Effector memory CD8-positive, alpha-beta T cell (primary cell): ENCODE data around the gene ABCB11.
"Not testable (repeated sequence)": the region's sequence is repeated elsewhere in the genome, so short reads cannot be mapped to it uniquely, and the experiment has no call there.

Source experiments
- ATAC-seq: fragments of 150-1000 bp; cut with Tn5 transposase; replicated peaks from 2 replicates; pipeline ENCODE4 v1.10.0; 2021; ENCODE audit warnings: mild to moderate bottlenecking, moderate library complexity
- DNase-seq, 3 experiments: peaks; one replicate each; pipeline ENCODE4 v3.0.0; 2021
- H3K27ac Mint-ChIP-seq, 2 donors: one replicate each; pipeline ENCODE4 v1.8.0; 2022; ENCODE audit warnings: mild to moderate bottlenecking in 2 of 2, mixed read lengths in 2 of 2, moderate library complexity in 2 of 2
- H3K27me3 Mint-ChIP-seq, 2 donors: one replicate each; pipeline ENCODE4 v1.8.0; 2022; ENCODE audit warnings: mixed read lengths in 2 of 2
- H3K36me3 Mint-ChIP-seq: one replicate; pipeline ENCODE4 v1.8.0; 2022; ENCODE audit warnings: mild to moderate bottlenecking, moderate library complexity, mixed read lengths; ENCODE audit not compliant: insufficient read depth
- H3K4me1 Mint-ChIP-seq, 2 donors: one replicate each; pipeline ENCODE4 v1.8.0; 2022; ENCODE audit warnings: low read depth in 2 of 2, mixed read lengths in 2 of 2
- H3K4me3 Mint-ChIP-seq, 2 donors: one replicate each; pipeline ENCODE4 v1.8.0; 2022; ENCODE audit warnings: mild to moderate bottlenecking in 2 of 2, mixed read lengths in 2 of 2, moderate library complexity in 2 of 2
- H3K9me3 Mint-ChIP-seq, 2 donors: one replicate each; pipeline ENCODE4 v1.8.0; 2022; ENCODE audit warnings: mixed read lengths in 2 of 2

ABCB11 gene

DNA sequence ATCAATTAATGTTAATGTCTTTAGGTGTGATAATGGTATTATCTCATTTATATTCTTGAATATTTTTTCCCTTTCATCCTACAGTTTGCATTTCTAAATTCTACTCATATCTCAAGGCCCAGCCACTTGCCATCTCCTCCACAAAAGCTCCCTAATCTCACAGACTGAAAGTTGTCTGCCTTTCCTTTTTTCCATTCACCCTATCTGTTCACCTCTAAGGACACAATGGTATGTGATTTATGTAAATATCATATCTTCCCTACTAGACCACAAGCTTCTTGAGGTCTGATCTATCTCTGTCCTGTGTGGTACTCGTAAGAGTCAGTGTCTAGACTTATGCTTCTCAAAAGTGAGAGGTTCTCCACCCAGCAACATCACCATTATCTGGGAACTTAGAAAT is 137.0 kb downstream of the ABCB11 start:
- peaks cover 9 to 10% of the 10 kb centered on the region in 2 donors for H3K4me1 Mint-ChIP-seq
- no peaks in the 10 kb centered on the region for H3K9me3 Mint-ChIP-seq
- no peak overlapping the region for H3K27ac Mint-ChIP-seq
- ATAC-seq, result no peak
- DNase-seq, result no peak
- no peak overlapping the region for H3K4me3 Mint-ChIP-seq
- peaks cover 6% of the 10 kb centered on the region for H3K36me3 Mint-ChIP-seq
- peaks cover 6 to 11% of the 10 kb centered on the region in 2 donors for H3K27me3 Mint-ChIP-seq

DNA sequence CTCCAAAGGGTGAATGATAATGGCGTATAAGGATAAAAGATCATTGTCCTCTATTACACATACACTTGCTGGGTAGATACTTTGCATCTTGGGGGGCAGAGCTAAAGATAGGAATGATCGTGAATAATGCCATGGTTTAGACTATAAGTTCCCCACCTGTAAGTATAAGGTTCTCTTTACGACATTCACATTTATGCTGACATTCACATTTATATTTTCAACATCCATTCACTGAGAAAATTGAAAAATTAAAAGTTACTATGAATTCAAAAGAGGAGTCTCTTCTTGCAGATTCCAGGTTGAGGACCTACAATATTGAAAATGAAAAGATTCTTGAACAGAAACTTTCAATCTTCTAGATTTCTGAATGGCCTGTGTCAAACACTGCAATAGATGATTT is 138.8 kb downstream of the ABCB11 start:
- ATAC-seq (no peak), DNase-seq (no peak)
- Mint-ChIP-seq H3K4me3 (no peak overlapping the region), H3K4me1 (peaks cover 9 to 10% of the 10 kb centered on the region in 2 donors), H3K9me3 (no peaks in the 10 kb centered on the region), H3K36me3 (peaks cover 6% of the 10 kb centered on the region), H3K27me3 (peaks cover 6 to 11% of the 10 kb centered on the region in 2 donors), H3K27ac (no peak overlapping the region)

DNA sequence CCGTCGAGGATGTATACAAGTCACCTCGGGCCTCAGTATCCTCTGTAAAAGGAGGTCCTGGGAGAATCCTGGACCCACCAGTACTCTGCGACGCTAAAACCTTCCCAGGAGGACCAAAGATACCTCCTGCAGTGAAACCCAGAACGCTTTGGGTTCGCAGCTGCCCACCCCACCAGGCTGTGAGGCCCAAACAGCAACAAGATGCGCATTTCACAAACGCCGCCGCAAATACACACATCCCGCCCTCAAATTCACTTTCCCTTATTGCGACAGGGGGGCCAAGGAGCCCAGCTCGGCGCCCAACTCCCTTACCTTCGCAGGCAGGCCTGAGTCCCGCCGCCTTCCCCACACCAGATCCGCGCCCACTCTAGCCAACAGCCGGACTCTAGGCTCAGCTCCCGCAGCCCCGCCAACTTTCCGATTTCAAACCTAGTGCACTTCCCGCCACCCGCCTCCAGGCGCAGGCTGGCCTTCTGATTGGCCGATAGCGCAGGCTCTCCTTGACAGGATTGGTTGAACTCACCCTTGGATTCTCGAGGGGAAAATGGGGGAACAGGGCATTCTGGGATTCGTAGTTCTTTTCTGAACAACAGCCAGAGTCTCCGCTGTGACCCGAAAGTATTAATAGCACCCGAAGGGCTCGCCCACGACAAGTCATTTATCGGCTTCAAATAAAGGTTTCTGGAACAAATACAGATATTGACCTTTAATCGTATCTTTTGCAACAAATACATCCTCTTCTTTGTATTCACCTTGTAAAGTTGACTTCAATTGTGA is 140.9 kb downstream of the ABCB11 start, which contains the start of gene SPC25:
Gene SPC25 (minus strand): TSS at position 425 of the 777 bp plus-strand sequence. CDS start 911 bp downstream, outside the sequence.
- Mint-ChIP-seq H3K4me3 (peak within 1 kb of the TSS; percentile 87 to 93), H3K27ac (peak within 1 kb of the TSS in 1 of 2 donors; percentile 61), H3K27me3 (peaks cover 6% of the 10 kb centered on the region in 2 donors), H3K9me3 (no peaks in the 10 kb centered on the region), H3K4me1 (peaks cover 9 to 10% of the 10 kb centered on the region in 2 donors), H3K36me3 (peaks cover 6% of the 10 kb centered on the region)
- ATAC-seq, result peak; percentile 99
- peak; percentile 84 to 86 (median 85) for DNase-seq

DNA sequence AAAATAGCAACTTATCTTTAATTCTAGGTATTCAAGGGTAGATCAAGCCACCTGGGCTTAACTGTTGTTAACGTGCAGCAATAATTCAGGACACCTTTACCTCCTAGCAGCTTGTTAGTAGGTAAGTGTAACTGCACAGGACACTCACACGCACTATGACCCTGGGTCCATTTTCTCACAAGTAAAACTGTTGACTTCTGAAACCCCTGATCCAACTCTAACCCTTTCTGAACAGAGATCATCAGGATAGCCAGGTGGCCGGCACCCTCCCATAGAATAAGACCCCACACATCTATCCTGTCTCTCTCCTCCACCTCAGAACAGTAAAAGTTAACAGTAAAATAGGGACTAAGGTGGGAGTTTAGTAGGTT is 141.5 kb downstream of the ABCB11 start:
- DNase-seq, result no peak
- H3K36me3 Mint-ChIP-seq, result peaks cover 6% of the 10 kb centered on the region
- H3K9me3 Mint-ChIP-seq, result no peaks in the 10 kb centered on the region

DNA sequence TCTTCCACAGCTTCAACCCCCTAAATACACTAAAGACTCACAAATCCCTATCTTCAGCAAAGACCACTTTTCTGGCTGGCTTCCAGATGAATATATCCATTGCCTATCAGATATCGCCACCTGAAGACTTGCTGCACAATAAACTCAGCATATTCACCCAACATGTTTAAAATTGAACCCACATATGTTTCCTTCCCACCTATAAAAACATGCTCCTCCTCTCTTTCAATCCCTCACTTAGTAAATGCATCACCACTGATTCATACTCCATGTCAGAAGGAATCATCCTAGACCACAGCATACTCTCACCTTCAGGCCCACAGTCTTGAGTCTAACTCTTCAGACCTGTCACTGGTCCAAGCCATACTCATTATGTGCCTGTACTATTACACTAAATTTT is 146.1 kb downstream of the ABCB11 start:
- peaks cover under 1% of the 10 kb centered on the region for H3K36me3 Mint-ChIP-seq
- no peaks in the 10 kb centered on the region for H3K9me3 Mint-ChIP-seq
- peaks cover 4 to 11% of the 10 kb centered on the region in 2 donors for H3K4me1 Mint-ChIP-seq
- no peak for DNase-seq
- H3K27ac Mint-ChIP-seq, result no peak overlapping the region
- no peak overlapping the region for H3K4me3 Mint-ChIP-seq
- ATAC-seq, result no peak
- no peaks in the 10 kb centered on the region for H3K27me3 Mint-ChIP-seq

More for the DNA sequence above, 141.5 kb downstream of the ABCB11 start:
- peaks cover 9 to 10% of the 10 kb centered on the region in 2 donors for H3K4me1 Mint-ChIP-seq
- peak overlapping the region; percentile 87 to 93 for H3K4me3 Mint-ChIP-seq
- H3K27me3 Mint-ChIP-seq, result peaks cover 4 to 6% of the 10 kb centered on the region in 2 donors
- peak overlapping the region in 1 of 2 donors; percentile 61 for H3K27ac Mint-ChIP-seq
- no peak for ATAC-seq

DNA sequence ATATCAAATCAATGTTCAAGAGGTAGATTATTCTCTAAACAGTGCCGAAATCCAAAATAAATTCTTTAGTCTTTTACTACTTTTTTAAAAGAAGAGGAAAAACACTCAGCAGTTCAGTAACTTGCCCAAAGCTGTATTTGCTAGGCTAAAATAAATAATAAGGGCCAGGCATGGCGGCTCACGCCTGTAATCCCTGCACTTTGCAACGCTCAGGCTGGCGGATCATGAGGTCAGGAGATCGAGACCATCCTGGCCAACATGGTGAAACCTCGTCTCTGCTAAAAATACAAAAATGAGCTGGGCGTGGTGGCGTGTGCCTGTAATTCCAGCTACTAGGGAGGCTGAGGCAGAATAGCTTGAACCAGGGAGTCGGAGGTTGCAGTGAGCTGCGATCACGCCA is 149.0 kb downstream of the ABCB11 start:
- not testable (repeated sequence) for H3K4me3 Mint-ChIP-seq, H3K27me3 Mint-ChIP-seq, H3K36me3 Mint-ChIP-seq, DNase-seq, ATAC-seq, H3K9me3 Mint-ChIP-seq, H3K27ac Mint-ChIP-seq
- peaks cover 9 to 11% of the 10 kb centered on the region in 2 donors for H3K4me1 Mint-ChIP-seq

DNA sequence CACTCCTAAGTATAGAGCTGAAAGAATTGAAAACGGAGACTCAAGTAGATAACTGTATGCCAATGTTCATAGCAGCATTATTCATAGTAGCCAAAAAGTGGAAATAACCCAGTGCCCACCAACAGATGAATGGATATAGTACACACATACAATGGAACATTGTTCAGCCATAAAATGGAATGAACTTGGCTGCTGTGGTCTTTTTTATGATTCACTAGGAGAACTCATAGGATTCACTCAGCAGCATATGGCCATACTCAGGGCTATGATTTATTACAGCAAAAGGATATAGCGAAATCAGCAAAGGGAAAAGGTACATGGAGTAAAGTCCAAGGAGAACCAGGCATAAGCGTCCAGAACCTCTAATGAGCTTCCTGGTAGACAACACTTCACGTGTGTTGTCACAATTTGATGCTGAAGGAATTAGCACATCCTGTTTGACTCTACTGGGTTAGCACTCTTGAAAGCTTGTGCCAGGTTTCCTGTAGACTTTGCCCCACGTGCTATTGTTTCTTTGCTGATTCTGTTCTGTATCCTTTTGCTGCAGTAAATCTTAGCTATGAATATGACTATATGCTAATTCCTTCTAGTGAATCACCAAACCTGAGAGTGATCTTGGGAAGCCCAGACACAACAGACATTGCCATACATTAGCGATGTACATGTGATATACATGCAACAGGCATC is 156.6 kb downstream of the ABCB11 start:
- Mint-ChIP-seq H3K9me3 (no peaks in the 10 kb centered on the region), H3K4me1 (peaks cover 5 to 8% of the 10 kb centered on the region in 2 donors), H3K27ac (no peak overlapping the region), H3K36me3 (no peaks in the 10 kb centered on the region), H3K4me3 (no peak overlapping the region), H3K27me3 (no peaks in the 10 kb centered on the region)
- no peak for ATAC-seq
- DNase-seq, result no peak

DNA sequence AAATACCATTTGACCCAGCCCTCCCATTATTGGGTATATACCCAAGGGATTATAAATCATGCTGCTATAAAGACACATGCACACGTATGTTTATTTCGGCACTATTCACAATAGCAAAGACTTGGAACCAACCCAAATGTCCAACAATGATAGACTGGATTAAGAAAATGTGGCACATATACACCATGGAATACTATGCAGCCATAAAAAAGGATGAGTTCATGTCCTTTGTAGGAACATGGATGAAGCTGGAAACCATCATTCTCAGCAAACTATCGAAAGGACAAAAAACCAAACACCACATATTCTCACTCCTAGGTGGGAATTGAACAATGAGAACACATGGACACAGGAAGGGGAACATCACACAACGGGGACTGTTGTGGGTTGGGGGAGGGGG is 160.3 kb downstream of the ABCB11 start:
- not testable (repeated sequence) for DNase-seq, H3K27ac Mint-ChIP-seq, H3K36me3 Mint-ChIP-seq, H3K27me3 Mint-ChIP-seq, H3K4me3 Mint-ChIP-seq, H3K9me3 Mint-ChIP-seq, H3K4me1 Mint-ChIP-seq, ATAC-seq
